Stimulated activated CD4-positive, alpha-beta T cell treated with anti-CD3 and anti-CD28 coated beads, TNF-alpha, amount 100 ng/mL, for 4 hours (primary cell): ENCODE measurements around the gene EIF4H.
"Not testable (repeated sequence)": the region's sequence is repeated elsewhere in the genome, so short reads cannot be mapped to it uniquely, and the experiment has no call there.

Experiments
- DNase-seq, 3 experiments: peaks; one replicate each; pipeline ENCODE4 v3.0.0-alpha.2; 2020; ENCODE audit warnings: low read depth in 3 of 3

Gene EIF4H

GRCh38 chr7:74173866-74174605 lies at the start of gene EIF4H:
TSS of gene EIF4H (plus strand) at chr7:74174356. CDS start at chr7:74174384, 28 bp downstream.
- peak; percentile 90 to 95 (median 90) for DNase-seq

- DNase-seq: no peak
Observed at GRCh38 chr7:74126220-74126880, 47.8 kb upstream of the EIF4H start.

GRCh38 chr7:74129887-74130286 lies 44.3 kb upstream of the EIF4H start:
- no peak for DNase-seq

GRCh38 chr7:74130518-74130917 lies 43.6 kb upstream of the EIF4H start:
- DNase-seq: no peak

GRCh38 chr7:74134117-74134620 lies 40.0 kb upstream of the EIF4H start:
- DNase-seq: peak in 1 of 3 experiments; percentile 4

- DNase-seq: no peak
Observed at GRCh38 chr7:74138334-74138867, 35.8 kb upstream of the EIF4H start.

- no peak for DNase-seq
Observed at GRCh38 chr7:74138945-74139843, 35.0 kb upstream of the EIF4H start.

GRCh38 chr7:74141705-74142104 lies 32.5 kb upstream of the EIF4H start:
- no peak for DNase-seq

- DNase-seq: no peak
Observed at GRCh38 chr7:74143383-74143782, 30.8 kb upstream of the EIF4H start.

- DNase-seq: no peak
Observed at GRCh38 chr7:74148491-74148890, 25.7 kb upstream of the EIF4H start.

GRCh38 chr7:74149071-74149470 lies 25.1 kb upstream of the EIF4H start:
- no peak for DNase-seq

- DNase-seq: no peak
Observed at GRCh38 chr7:74149603-74150002, 24.6 kb upstream of the EIF4H start.

- DNase-seq: no peak
Observed at GRCh38 chr7:74153736-74154135, 20.4 kb upstream of the EIF4H start.

GRCh38 chr7:74155810-74156395 lies 18.3 kb upstream of the EIF4H start:
- no peak for DNase-seq

- no peak for DNase-seq
Observed at GRCh38 chr7:74157605-74158004, 16.6 kb upstream of the EIF4H start.

GRCh38 chr7:74164985-74165456 lies 9.1 kb upstream of the EIF4H start:
- no peak for DNase-seq

- DNase-seq: no peak
Observed at GRCh38 chr7:74165867-74166593, 8.1 kb upstream of the EIF4H start.

GRCh38 chr7:74167324-74167723 lies 6.8 kb upstream of the EIF4H start:
- DNase-seq: not testable (repeated sequence)

- no peak for DNase-seq
Observed at GRCh38 chr7:74173074-74173473, 1.1 kb upstream of the EIF4H start.

GRCh38 chr7:74173491-74173865 lies 678 bp upstream of the EIF4H start:
- no peak for DNase-seq
